PC-9 (cell line): ENCODE measurements around the gene LARGE2. TPM values are rescaled to one million over a fixed set of nuclear protein-coding genes. Genes with fewer than 3 reads are reported as not detected.

Source experiments
- BruUV-seq: library from RNA; stranded (reverse); fragments of 400-500 nt; replicated peaks from 2 replicates; lab custom pipeline; 2021; lab: Mats Ljungman, UMichigan
- CTCF ChIA-PET: fragments of 300-600 bp; sonication (Branson Sonifier 250); formaldehyde crosslinking; loops from one replicate; lab custom pipeline; 2022; ENCODE audit warnings: antibody characterized with exemption; lab: Charles Lee
- POLR2A ChIA-PET: fragments of 300-600 bp; sonication (Branson Sonifier 250); formaldehyde crosslinking; loops from one replicate; lab custom pipeline; 2022; ENCODE audit warnings: antibody characterized with exemption; ENCODE audit not compliant: unreplicated experiment; lab: Charles Lee
- DNase-seq, 2 experiments: peaks; one replicate each; pipeline versions ENCODE4 v3.0.0 to v3.0.0-alpha.2; 2015 to 2022; ENCODE audit warnings: mixed read lengths in 1 of 2
- H2AFZ ChIP-seq: fragments of 200-600 bp; sonication (generic); 2 replicates; pipeline ENCODE4 v1.8.1; 2017; ENCODE audit warnings: antibody characterized with exemption
- H3F3A ChIP-seq: fragments of 200-600 bp; sonication (generic); 2 replicates; pipeline ENCODE4 v1.8.1; 2017; ENCODE audit warnings: antibody characterized with exemption, mild to moderate bottlenecking, low read depth; ENCODE audit not compliant: insufficient read depth
- H3K27ac ChIP-seq: fragments of 200-600 bp; sonication (generic); 2 replicates; pipeline ENCODE4 v1.6.1; 2016; ENCODE audit warnings: mixed run types
- H3K27me3 ChIP-seq: fragments of 200-600 bp; sonication (generic); 2 replicates; pipeline ENCODE4 v1.6.1; 2016; ENCODE audit warnings: low read depth, mixed run types; ENCODE audit not compliant: insufficient read depth
- H3K36me3 ChIP-seq: fragments of 200-600 bp; sonication (generic); 2 replicates; pipeline ENCODE4 v1.6.1; 2016; ENCODE audit warnings: low read depth, mixed run types
- H3K4me1 ChIP-seq: fragments of 200-600 bp; sonication (generic); replicated peaks from 2 replicates; pipeline ENCODE4 v1.6.1; 2016; ENCODE audit warnings: mixed run types; ENCODE audit not compliant: insufficient read depth
- H3K4me2 ChIP-seq: fragments of 200-600 bp; sonication (generic); 2 replicates; pipeline ENCODE4 v1.6.1; 2017; ENCODE audit warnings: mixed run types
- H3K4me3 ChIP-seq: fragments of 200-600 bp; sonication (generic); 2 replicates; pipeline ENCODE4 v1.6.1; 2016; ENCODE audit warnings: mixed run types
- H3K79me2 ChIP-seq: fragments of 200-600 bp; sonication (generic); 2 replicates; pipeline ENCODE4 v1.6.1; 2017; ENCODE audit warnings: low read depth, mixed run types
- H3K9me2 ChIP-seq: fragments of 200-600 bp; sonication (generic); 2 replicates; pipeline ENCODE4 v1.8.1; 2017; ENCODE audit warnings: mild to moderate bottlenecking; ENCODE audit not compliant: insufficient read depth
- H3K9me3 ChIP-seq: fragments of 200-600 bp; sonication (generic); 2 replicates; pipeline ENCODE4 v1.8.1; 2016; ENCODE audit warnings: low read depth; ENCODE audit not compliant: insufficient read depth
- H4K20me1 ChIP-seq: fragments of 200-600 bp; sonication (generic); 2 replicates; pipeline ENCODE4 v1.8.1; 2017; ENCODE audit not compliant: insufficient read depth
- EZH2 ChIP-seq: fragments of 200-600 bp; sonication (generic); IDR thresholded peaks from 2 replicates; pipeline ENCODE4 v1.8.0; 2017; ENCODE audit warnings: antibody characterized with exemption, low read depth
- intact Hi-C: fragments of 100-400 bp; cut with micrococcal nuclease; formaldehyde crosslinking; loops from one replicate; pipeline ENCODE4 v1.10.0; 2022; ENCODE audit not compliant: unreplicated experiment
- total RNA-seq: library from RNA; stranded (reverse); gene quantifications from 2 replicates; pipeline ENCODE4 v1.2.3, GENCODE V29; 2021
- TF ChIP-seq, protein P1 (sequence below): fragments of 200-600 bp; sonication (generic); conservative IDR thresholded peaks from 2 replicates; pipeline ENCODE4 v1.6.1; 2017; ENCODE audit warnings: mixed run types, antibody characterized with exemption, mild to moderate bottlenecking, moderate library complexity

LARGE2 gene
- total RNA-seq, 1 experiment from 2014 or later = 2.6 TPM

DNA sequence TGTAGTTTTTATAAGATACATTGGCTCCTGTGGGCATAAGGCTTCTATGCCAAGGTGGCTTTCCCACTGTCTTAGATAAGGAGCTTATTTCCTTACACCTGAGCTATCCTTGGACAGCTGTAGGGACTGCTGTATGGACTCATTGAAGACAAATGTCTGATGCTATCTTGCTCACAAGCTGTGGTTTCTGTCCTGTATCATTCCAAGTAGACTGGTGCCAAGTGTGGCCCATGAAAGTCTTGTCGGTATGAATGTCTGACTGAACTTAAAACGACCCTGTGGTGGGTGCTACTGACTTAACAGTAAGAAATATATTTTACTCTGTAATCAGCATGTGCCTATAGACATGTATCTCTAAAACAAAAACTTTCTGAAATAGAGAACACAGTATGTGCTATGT, 45.0 kb downstream of the LARGE2 start:
- no peaks in the 10 kb centered on the region for H3K79me2 ChIP-seq
- no peak overlapping the region for H3K4me3 ChIP-seq
- BruUV-seq = no TSS peak
- intact Hi-C loops = no loop called here
- H3K27ac ChIP-seq = no peak overlapping the region
- H4K20me1 ChIP-seq = no peaks in the 10 kb centered on the region
- no peak for DNase-seq
- H3K9me2 ChIP-seq = no peaks in the 10 kb centered on the region
- no peaks in the 10 kb centered on the region for H3K4me1 ChIP-seq
- peaks cover 7% of the 10 kb centered on the region; the same call in 1 of the 2 replicates for H3F3A ChIP-seq
- H3K4me2 ChIP-seq = no peak overlapping the region
- ChIA-PET POLR2A (interaction anchor here (0.6 kb wide), 1 partner anchor 10 kb away, joined by 4 read pairs; no protein-coding TSS in a partner anchor), CTCF (interaction anchor here (0.7 kb wide), 2 partner anchors 107 to 438 kb away, joined by 5 to 6 read pairs; no protein-coding TSS in a partner anchor)
- no peaks in the 10 kb centered on the region for H3K27me3 ChIP-seq
- no peaks in the 10 kb centered on the region for H3K9me3 ChIP-seq
- peaks cover 11% of the 10 kb centered on the region; the same call in 1 of the 2 replicates for H3K36me3 ChIP-seq
- no peak overlapping the region for H2AFZ ChIP-seq
- TF ChIP-seq EZH2 = no peak
- TF ChIP-seq, protein P1, sequence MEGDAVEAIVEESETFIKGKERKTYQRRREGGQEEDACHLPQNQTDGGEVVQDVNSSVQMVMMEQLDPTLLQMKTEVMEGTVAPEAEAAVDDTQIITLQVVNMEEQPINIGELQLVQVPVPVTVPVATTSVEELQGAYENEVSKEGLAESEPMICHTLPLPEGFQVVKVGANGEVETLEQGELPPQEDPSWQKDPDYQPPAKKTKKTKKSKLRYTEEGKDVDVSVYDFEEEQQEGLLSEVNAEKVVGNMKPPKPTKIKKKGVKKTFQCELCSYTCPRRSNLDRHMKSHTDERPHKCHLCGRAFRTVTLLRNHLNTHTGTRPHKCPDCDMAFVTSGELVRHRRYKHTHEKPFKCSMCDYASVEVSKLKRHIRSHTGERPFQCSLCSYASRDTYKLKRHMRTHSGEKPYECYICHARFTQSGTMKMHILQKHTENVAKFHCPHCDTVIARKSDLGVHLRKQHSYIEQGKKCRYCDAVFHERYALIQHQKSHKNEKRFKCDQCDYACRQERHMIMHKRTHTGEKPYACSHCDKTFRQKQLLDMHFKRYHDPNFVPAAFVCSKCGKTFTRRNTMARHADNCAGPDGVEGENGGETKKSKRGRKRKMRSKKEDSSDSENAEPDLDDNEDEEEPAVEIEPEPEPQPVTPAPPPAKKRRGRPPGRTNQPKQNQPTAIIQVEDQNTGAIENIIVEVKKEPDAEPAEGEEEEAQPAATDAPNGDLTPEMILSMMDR = no peak

DNA sequence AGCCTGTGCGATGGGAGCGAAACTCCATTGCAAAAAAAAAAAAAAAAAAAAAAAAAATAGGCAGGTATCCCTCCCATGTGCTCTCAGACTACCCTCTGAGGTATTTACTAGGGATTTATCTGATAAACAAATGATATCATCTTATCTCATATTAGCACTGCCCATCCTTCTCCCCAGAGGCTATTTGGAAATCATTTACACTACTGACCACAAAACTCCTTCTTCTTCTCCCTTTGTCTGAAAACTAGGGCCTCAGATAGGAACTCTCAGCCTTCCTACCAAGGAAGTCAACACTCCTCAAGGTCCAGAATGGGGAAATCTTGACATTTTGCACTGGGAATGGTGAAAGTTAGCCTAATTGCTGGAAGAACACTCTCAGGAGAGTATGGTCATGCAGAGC, 46.4 kb downstream of the LARGE2 start:
- no peak overlapping the region for H3K27ac ChIP-seq
- H3K9me2 ChIP-seq = no peaks in the 10 kb centered on the region
- ChIA-PET CTCF (no interaction called here), POLR2A (no interaction called here)
- peaks cover 7% of the 10 kb centered on the region; the same call in 1 of the 2 replicates for H3F3A ChIP-seq
- H3K36me3 ChIP-seq = peaks cover 11% of the 10 kb centered on the region; the same call in 1 of the 2 replicates
- DNase-seq = no peak
- TF ChIP-seq, protein P1 = no peak
- TF ChIP-seq EZH2 = no peak
- no peaks in the 10 kb centered on the region for H3K79me2 ChIP-seq
- H3K4me1 ChIP-seq = no peaks in the 10 kb centered on the region
- no peaks in the 10 kb centered on the region for H3K27me3 ChIP-seq
- no peaks in the 10 kb centered on the region for H3K9me3 ChIP-seq
- no peak overlapping the region for H3K4me2 ChIP-seq
- BruUV-seq = no TSS peak
- intact Hi-C loops = no loop called here
- H2AFZ ChIP-seq = no peak overlapping the region
- no peak overlapping the region for H3K4me3 ChIP-seq
- H4K20me1 ChIP-seq = peaks cover 4% of the 10 kb centered on the region; the same call in 1 of the 2 replicates

DNA sequence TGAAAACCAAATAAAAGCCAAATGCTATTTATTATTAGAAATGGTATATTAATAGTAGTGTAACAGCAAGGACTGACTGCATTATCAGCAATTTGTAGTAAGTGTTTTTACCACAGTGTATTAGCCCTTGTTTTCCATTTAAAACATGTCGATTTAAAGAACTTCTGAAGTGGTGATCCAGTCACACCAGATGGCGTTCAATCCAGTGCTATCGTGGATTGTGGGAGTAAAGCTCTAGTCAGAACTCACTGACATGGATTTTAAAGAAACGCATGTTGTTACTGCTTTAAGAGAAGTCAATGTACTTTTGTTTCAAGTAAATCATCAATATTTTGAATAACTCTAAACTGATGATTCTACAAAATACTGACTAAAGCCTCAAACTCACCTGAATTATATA, 51.1 kb downstream of the LARGE2 start:
- Histone ChIP-seq H3K36me3 (peaks cover 11% of the 10 kb centered on the region; the same call in 1 of the 2 replicates), H3K4me1 (no peaks in the 10 kb centered on the region), H3K4me3 (no peak overlapping the region), H2AFZ (no peak overlapping the region), H3K4me2 (no peak overlapping the region), H3K79me2 (no peaks in the 10 kb centered on the region), H4K20me1 (peaks cover 8% of the 10 kb centered on the region; the same call in 1 of the 2 replicates), H3F3A (no peaks in the 10 kb centered on the region), H3K27me3 (no peaks in the 10 kb centered on the region), H3K9me3 (no peaks in the 10 kb centered on the region), H3K9me2 (no peaks in the 10 kb centered on the region), H3K27ac (no peak overlapping the region)
- DNase-seq = no peak
- ChIA-PET POLR2A (no interaction called here), CTCF (no interaction called here)
- no TSS peak for BruUV-seq
- no peak for TF ChIP-seq EZH2
- TF ChIP-seq, protein P1 = no peak
- intact Hi-C loops = no loop called here
